ENCODE measurements around the gene MPC1.
"Not testable (repeated sequence)": the region's sequence is repeated elsewhere in the genome, so short reads cannot be mapped to it uniquely, and the experiment has no call there.

GRCh38 chr6:166383802-166384363, 1.1 kb upstream of the MPC1 start:
- TF ChIP-seq, protein P1, sequence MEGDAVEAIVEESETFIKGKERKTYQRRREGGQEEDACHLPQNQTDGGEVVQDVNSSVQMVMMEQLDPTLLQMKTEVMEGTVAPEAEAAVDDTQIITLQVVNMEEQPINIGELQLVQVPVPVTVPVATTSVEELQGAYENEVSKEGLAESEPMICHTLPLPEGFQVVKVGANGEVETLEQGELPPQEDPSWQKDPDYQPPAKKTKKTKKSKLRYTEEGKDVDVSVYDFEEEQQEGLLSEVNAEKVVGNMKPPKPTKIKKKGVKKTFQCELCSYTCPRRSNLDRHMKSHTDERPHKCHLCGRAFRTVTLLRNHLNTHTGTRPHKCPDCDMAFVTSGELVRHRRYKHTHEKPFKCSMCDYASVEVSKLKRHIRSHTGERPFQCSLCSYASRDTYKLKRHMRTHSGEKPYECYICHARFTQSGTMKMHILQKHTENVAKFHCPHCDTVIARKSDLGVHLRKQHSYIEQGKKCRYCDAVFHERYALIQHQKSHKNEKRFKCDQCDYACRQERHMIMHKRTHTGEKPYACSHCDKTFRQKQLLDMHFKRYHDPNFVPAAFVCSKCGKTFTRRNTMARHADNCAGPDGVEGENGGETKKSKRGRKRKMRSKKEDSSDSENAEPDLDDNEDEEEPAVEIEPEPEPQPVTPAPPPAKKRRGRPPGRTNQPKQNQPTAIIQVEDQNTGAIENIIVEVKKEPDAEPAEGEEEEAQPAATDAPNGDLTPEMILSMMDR (IDR thresholded peaks at IDR 0.05), result not testable (repeated sequence)
- TF ChIP-seq POLR2A (IDR thresholded peaks at IDR 0.05), result not testable (repeated sequence)

Data from lower leg skin (tissue), 3 donors.